ENCODE measurements around the gene MINPP1.

- no peak for TF ChIP-seq POLR2AphosphoS5 (IDR thresholded peaks at IDR 0.05; ENCODE audit: insufficient read depth in 1 of 2, low read depth in 1 of 2)
- TF ChIP-seq, protein P1, sequence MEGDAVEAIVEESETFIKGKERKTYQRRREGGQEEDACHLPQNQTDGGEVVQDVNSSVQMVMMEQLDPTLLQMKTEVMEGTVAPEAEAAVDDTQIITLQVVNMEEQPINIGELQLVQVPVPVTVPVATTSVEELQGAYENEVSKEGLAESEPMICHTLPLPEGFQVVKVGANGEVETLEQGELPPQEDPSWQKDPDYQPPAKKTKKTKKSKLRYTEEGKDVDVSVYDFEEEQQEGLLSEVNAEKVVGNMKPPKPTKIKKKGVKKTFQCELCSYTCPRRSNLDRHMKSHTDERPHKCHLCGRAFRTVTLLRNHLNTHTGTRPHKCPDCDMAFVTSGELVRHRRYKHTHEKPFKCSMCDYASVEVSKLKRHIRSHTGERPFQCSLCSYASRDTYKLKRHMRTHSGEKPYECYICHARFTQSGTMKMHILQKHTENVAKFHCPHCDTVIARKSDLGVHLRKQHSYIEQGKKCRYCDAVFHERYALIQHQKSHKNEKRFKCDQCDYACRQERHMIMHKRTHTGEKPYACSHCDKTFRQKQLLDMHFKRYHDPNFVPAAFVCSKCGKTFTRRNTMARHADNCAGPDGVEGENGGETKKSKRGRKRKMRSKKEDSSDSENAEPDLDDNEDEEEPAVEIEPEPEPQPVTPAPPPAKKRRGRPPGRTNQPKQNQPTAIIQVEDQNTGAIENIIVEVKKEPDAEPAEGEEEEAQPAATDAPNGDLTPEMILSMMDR (IDR thresholded peaks at IDR 0.05) = no peak
Observed at GRCh38 chr10:87506956-87507355, 2.3 kb downstream of the MINPP1 start.

All from vagina (tissue), 2 donors.